ENCODE results near the gene RPS2. TPM values are rescaled to one million over a fixed set of nuclear protein-coding genes. Genes with fewer than 3 reads are reported as not detected.

The RPS2 gene
- total RNA-seq, 1 experiment from 2014 or later, result 2,961 TPM

- Mint-ChIP-seq H3K27me3 (ENCODE audit: insufficient read depth, unreplicated experiment) (peaks cover 6% of the 10 kb centered on the region), H3K9me3 (ENCODE audit: unreplicated experiment) (no peaks in the 10 kb centered on the region), H3K4me1 (ENCODE audit: low read depth, unreplicated experiment) (no peaks in the 10 kb centered on the region), H3K4me3 (ENCODE audit: unreplicated experiment) (no peak overlapping the region), H3K36me3 (ENCODE audit: insufficient read depth, unreplicated experiment) (no peaks in the 10 kb centered on the region), H3K27ac (ENCODE audit: unreplicated experiment) (no peak overlapping the region)
- H3K4me1 ChIP-seq, result no peaks in the 10 kb centered on the region
- H3K27me3 ChIP-seq (replicated peaks; ENCODE audit: control insufficient read depth, insufficient read depth, low read length), result no peaks in the 10 kb centered on the region; the same call in none of the 2 replicates
- no peak overlapping the region for H3K4me3 ChIP-seq (ENCODE audit: low read depth, low read length)
- BruUV-seq (replicated peaks), result no TSS peak
- TF ChIP-seq, protein P1, sequence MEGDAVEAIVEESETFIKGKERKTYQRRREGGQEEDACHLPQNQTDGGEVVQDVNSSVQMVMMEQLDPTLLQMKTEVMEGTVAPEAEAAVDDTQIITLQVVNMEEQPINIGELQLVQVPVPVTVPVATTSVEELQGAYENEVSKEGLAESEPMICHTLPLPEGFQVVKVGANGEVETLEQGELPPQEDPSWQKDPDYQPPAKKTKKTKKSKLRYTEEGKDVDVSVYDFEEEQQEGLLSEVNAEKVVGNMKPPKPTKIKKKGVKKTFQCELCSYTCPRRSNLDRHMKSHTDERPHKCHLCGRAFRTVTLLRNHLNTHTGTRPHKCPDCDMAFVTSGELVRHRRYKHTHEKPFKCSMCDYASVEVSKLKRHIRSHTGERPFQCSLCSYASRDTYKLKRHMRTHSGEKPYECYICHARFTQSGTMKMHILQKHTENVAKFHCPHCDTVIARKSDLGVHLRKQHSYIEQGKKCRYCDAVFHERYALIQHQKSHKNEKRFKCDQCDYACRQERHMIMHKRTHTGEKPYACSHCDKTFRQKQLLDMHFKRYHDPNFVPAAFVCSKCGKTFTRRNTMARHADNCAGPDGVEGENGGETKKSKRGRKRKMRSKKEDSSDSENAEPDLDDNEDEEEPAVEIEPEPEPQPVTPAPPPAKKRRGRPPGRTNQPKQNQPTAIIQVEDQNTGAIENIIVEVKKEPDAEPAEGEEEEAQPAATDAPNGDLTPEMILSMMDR (IDR thresholded peaks at IDR 0.05; ENCODE audit: insufficient read depth in 1 of 2, low read depth in 1 of 2, low read length in 1 of 2, severe bottlenecking in 1 of 2, unreplicated experiment in 1 of 2), result no peak
- ChIA-PET POLR2A (no interaction called here), CTCF (no interaction called here)
- intact Hi-C loops (cut with micrococcal nuclease; ENCODE audit: unreplicated experiment), result no loop called here
- no peaks in the 10 kb centered on the region for H3K9me3 ChIP-seq
- DNase-seq, result no peak
- no peaks in the 10 kb centered on the region for H3K36me3 ChIP-seq (ENCODE audit: control insufficient read depth, insufficient read depth, low read length)
Measured at GRCh38 chr16:1916640-1916990, 48.0 kb downstream of the RPS2 start.

GRCh38 chr16:1915732-1916639, 48.6 kb downstream of the RPS2 start:
- no peak overlapping the region for H3K4me3 ChIP-seq (ENCODE audit: low read depth, low read length)
- H3K36me3 ChIP-seq (ENCODE audit: control insufficient read depth, insufficient read depth, low read length), result no peaks in the 10 kb centered on the region
- no TSS peak for BruUV-seq (replicated peaks)
- no peaks in the 10 kb centered on the region for H3K4me1 ChIP-seq
- intact Hi-C loops (cut with micrococcal nuclease; ENCODE audit: unreplicated experiment), result no loop called here
- H3K4me1 Mint-ChIP-seq (ENCODE audit: low read depth, unreplicated experiment), result no peaks in the 10 kb centered on the region
- peaks cover 6% of the 10 kb centered on the region for H3K27me3 Mint-ChIP-seq (ENCODE audit: insufficient read depth, unreplicated experiment)
- DNase-seq, result no peak
- no peaks in the 10 kb centered on the region; the same call in none of the 2 replicates for H3K27me3 ChIP-seq (replicated peaks; ENCODE audit: control insufficient read depth, insufficient read depth, low read length)
- H3K9me3 Mint-ChIP-seq (ENCODE audit: unreplicated experiment), result no peaks in the 10 kb centered on the region
- ChIA-PET POLR2A (no interaction called here), CTCF (no interaction called here)
- TF ChIP-seq, protein P1 (IDR thresholded peaks at IDR 0.05; ENCODE audit: insufficient read depth in 1 of 2, low read depth in 1 of 2, low read length in 1 of 2, severe bottlenecking in 1 of 2, unreplicated experiment in 1 of 2), result no peak
- no peak overlapping the region for H3K4me3 Mint-ChIP-seq (ENCODE audit: unreplicated experiment)
- H3K9me3 ChIP-seq, result no peaks in the 10 kb centered on the region
- no peak overlapping the region for H3K27ac Mint-ChIP-seq (ENCODE audit: unreplicated experiment)
- H3K36me3 Mint-ChIP-seq (ENCODE audit: insufficient read depth, unreplicated experiment), result no peaks in the 10 kb centered on the region

GRCh38 chr16:1914988-1915387, 49.6 kb downstream of the RPS2 start:
- Histone ChIP-seq H3K36me3 (ENCODE audit: control insufficient read depth, insufficient read depth, low read length) (no peaks in the 10 kb centered on the region), H3K4me3 (ENCODE audit: low read depth, low read length) (no peak overlapping the region), H3K27me3 (replicated peaks; ENCODE audit: control insufficient read depth, insufficient read depth, low read length) (no peaks in the 10 kb centered on the region; the same call in 1 of the 2 replicates), H3K4me1 (no peaks in the 10 kb centered on the region), H3K9me3 (no peaks in the 10 kb centered on the region)
- TF ChIP-seq, protein P1 (IDR thresholded peaks at IDR 0.05; ENCODE audit: insufficient read depth in 1 of 2, low read depth in 1 of 2, low read length in 1 of 2, severe bottlenecking in 1 of 2, unreplicated experiment in 1 of 2), result no peak
- Mint-ChIP-seq H3K27ac (ENCODE audit: unreplicated experiment) (no peak overlapping the region), H3K4me3 (ENCODE audit: unreplicated experiment) (no peak overlapping the region), H3K36me3 (ENCODE audit: insufficient read depth, unreplicated experiment) (no peaks in the 10 kb centered on the region), H3K27me3 (ENCODE audit: insufficient read depth, unreplicated experiment) (peaks cover 4% of the 10 kb centered on the region), H3K9me3 (ENCODE audit: unreplicated experiment) (no peaks in the 10 kb centered on the region), H3K4me1 (ENCODE audit: low read depth, unreplicated experiment) (no peaks in the 10 kb centered on the region)
- CTCF ChIA-PET, result no interaction called here
- no peak for DNase-seq
- no TSS peak for BruUV-seq (replicated peaks)
- intact Hi-C loops (cut with micrococcal nuclease; ENCODE audit: unreplicated experiment), result no loop called here
- POLR2A ChIA-PET, result no interaction called here

Measured in Caco-2 (cell line).